Stimulated activated CD4-positive, alpha-beta T cell treated with anti-CD3 and anti-CD28 coated beads, Interleukin-12 subunit alpha, Interleukin-12 subunit beta, amount 100 ng/mL, for 48 hours (primary cell): ENCODE data around the gene UROC1.

ENCODE experiments used
- DNase-seq, 3 donors: peaks; one replicate each; pipeline ENCODE4 v3.0.0-alpha.2; 2020; ENCODE audit warnings: low read depth in 2 of 3, low spot score in 1 of 3

UROC1 gene

DNA sequence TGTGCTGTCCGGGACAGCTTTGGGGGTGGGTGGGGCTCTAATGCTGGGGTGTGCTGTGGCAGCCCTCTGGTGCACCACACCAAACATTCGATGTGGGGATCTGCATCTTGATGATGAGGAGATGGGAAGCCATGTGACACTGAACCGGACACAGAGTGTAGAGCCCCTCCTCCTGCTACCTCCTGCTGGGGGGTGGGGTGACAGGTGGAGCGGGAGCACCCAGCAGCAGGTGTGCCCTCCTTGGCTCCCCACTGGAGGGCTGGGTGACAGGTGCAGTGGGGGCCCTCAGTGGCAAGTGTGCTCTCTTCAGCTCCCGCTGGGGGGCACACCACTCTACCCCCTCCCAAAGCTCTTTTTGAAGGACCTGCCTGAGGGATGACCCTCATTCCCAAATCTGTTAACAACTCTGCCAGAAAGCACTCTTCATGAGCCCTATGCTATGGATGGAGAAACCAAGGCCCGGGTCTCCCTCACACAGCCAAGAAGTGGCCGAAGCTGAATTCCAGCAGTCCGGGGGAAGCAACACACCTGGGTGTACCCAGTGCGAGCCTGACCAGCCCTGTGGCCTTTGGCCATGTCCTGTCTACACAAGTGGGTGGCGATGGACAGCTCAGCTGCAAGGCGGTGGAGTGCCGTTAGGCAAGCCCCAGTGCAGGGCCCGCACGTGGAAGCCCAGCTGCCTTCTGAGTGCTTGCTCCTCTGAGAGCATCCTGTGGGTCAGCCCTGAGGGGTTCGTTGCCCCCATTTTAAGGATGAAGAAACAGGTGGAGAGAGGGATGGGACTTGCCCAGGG lies 609 bp upstream of the UROC1 start:
- no peak for DNase-seq

DNA sequence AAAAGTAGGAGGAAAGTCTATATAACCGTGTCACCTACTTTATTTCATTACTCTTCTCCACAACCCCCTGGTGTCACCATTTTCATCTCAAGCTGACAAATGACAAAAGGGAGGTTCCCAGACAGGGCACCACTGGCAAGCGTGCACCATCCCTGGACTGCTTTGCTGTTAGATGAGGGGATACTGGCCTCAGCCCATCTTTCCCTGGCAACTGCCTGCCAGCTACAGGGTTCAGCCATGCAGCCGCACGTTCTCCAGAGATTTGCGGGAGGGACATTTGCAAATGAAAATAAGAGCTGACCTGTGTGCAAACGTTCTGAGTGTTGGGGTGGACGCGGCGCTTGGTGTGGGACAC lies 660 bp downstream of the UROC1 start:
- no peak for DNase-seq

DNA sequence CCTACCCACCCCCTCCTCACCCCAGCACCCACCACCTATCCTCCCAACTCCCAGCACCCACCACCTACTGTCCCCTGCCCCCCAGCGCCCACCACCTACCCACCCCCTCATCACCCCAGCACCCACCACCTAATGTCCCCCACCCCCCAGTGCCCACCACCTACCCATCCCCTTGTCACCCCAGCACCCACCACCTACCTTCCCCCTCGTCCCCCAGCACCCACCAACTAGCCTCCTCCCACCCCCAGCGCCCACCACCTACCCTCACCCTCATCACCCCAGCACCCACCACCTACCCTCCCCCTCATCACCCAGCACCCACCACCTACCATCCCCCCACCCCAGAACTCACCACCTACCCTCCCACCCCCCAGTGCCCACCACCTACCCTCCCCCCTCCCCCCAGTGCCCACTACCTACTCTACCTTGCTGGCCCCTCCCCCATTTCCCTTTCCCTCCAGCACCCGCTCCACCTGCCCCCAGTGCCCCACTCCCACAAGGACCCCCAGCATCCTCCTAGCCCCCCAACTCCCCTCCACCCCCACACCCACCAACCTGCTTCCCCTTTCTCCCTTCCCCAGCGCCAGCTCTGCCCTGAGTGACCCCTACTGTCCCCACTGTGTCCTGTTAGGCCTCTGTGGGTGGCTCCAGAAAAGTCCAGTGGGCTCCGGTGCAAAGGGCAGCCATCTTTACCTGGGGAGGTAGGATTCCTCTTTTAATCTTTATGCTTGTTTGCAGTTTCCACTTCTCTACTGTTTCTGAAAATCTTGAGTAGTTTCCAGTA lies 1.2 kb downstream of the UROC1 start:
- no peak for DNase-seq

DNA sequence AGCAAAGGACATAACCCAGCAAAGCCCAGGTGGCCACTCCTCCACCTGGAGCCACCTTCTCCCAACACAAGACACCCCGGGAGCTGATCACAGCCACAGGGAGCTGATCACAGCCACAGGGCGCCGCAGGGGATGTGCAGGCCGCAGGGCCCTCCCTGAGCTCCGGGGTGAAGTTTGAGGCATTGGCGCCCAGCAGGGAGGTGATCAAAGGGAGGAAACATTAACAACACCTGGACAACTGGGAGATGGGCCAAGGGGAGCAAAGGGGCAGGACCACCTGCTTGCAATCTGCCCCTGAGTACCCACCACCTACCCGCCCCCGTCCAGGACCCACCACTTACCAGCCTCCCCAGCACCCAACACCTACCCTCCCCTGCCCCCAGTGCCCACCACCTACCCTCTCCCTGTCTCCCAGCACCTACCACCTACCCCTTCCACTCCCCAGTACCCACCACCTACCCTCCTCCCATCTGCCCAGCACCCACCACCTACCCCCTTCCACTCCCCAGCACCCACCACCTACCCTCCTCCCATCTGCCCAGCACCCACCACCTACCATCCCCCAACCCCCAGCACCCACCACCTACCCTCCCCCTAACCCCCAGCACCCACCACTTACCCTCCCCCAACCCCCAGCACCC lies 2.4 kb downstream of the UROC1 start:
- no peak for DNase-seq

DNA sequence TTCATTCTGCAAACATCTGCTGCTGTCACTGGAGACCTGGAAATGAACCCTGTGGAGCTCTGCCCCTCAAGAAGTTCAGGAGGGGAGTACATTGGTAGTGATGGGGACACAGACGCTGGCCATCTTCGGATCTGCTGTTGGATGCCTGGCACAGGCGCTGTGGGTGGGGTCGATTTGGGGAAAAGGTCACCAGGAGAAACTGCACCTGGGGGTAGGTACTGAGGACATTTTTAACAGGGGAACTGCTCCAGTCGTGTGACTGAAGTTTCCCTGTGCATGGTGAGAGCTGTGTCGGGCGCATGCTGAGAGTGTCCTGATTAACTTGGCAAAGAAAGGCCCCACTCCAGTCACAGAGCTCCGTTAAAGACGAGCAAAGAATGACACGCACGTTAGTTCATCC lies 3.4 kb downstream of the UROC1 start:
- no peak for DNase-seq

DNA sequence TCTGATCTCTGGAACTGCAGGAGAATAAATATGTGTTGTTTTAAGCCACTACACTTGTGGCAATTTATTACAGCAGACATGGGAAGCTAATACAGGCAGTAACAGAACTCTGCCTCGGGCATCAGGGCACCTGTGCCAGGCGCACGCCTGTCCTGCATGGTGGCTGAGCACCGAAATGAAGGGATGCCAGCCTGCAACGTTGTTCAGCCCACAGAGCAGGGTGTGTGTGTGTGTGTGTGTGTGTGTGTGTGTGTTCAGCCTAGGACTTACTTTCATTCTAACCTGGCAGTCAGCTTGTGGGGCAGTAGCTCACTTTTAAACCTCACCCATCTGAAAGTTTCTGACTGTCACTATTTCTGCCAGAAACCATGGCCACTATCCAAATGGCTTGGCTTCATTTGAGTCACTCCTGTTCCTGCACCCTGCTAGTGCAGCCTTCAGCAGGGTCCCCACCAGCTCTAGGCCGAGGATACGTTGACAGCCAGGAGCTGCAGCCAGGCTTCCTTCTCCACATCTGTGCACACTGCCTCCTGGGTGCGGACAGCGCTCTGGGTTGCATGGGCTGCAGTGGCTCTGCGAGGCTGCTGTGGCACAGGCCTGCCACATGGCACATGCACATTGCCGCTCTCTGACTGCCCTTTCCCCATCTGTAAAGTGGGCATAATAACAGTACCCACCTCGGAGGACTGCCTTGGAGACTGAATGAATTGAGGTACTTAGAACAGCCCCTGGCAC lies 4.5 kb downstream of the UROC1 start:
- DNase-seq = no peak

DNA sequence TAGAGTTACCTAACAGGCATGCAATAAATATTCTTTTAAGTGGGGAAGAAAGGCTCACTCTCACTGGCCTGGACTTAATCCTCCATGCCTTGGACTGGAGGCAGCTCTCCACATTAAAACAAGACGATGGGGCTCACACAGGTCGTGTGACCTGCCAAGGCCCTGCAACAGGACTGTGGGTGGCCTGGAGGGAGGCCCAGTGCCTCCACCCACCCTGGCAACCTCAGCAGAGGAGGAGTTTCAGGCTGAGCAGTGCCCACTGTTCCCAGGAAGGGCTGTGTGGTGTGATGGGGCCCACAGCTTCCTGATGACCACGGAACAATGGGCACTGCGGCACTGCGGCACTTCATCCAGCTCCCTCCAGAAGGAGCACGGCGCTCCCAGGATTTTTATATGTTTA lies 5.5 kb downstream of the UROC1 start:
- no peak for DNase-seq

DNA sequence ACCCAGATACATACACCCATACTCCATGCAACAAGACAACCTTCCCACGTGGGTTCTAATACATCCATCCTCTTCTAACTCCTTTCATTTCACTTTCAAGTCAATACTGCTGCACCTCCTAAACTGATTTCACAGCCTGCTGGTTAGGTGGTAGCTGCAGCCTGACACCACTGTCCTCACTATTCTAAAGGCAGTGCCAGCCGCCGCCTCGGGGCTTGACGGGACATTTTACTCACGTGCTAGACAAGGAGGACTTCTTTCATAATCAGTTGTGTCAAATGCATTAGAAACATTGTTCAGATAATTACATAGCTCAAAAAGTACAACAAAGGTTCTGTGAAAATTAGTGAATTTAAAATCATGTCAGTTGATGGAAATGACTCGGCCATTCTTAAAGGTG lies 6.3 kb downstream of the UROC1 start:
- no peak for DNase-seq

DNA sequence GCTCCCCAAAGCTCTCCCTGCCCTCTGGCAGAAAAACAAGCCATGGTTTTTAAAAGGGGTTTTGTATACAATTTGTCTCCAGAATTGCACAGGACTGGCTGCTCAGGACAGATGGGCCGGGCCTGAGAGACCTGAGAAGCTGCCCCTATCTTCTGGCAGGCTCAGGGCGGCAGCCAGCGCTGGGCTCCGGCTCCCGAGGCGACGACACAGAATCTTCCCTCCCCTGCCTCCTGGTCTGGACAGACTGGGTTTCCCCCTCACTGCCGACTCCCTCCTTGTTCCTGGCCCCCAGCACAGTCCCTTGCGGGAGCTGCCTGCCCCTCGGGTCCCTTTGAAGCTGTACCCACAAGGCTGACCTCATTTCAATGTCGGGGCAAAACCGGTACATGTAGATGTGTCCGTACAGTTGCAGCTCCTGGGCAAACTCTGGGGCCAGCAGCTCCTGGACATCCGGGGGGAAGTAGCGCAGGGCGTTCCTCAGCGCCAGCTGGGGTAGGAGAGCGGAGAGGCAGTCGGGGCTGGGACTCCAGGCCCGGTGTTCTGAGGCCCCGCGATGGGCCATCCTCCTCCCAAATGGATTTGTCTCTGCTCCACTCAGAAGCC lies 7.2 kb downstream of the UROC1 start:
- DNase-seq = no peak

DNA sequence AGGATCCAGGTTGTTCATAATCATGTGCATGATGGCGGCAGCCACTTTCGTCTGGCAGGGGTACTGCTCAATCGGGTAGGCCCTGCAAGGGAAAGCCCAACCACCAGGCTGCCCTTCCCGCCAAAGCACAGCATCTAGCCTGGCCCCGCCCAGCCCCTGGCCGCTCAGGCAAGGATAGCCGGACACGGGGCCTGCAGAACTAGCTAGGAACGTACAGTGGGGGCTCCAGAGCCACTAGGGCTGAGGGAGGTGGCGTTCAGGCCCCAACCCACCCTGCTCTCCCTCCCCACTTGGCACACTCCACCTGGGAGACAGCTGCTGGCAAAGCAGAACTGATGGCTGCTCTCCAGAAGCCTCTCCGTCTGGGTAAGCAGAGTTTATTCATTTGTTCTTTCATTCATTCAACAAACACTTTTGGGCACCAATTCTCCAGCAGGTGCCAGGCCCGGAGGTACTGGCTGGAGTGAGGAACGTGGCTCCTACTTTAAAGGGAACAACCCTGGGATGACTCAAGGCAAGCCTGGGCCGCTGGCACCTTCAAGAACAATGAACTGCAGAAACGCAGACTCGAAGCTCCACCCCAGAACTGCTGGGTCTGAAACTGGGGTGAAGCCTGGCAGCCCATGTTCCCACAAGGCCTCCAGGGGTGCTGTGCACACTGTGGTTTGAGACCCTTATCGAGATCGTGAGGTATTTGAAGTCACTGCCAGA lies 7.8 kb downstream of the UROC1 start:
- DNase-seq = no peak

DNA sequence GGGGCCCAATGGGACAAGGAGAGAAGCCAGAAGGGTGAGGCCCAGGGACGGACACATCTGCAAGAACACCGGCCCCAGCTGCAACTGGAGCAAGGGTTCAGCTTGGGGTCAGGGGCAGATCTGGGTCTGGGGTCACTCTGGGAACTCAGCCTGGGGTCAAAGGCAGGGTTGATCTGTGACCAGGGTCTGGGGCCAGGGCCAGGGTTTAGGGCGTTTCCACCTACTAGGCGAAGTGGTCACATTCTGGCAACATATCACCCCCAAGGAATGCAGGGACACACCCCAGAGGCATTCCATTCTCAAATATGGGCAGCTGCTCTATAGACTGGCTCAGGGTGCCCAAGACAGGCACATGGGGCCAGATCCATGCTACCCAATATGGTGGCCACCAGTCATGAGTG lies 9.0 kb downstream of the UROC1 start:
- DNase-seq = no peak

DNA sequence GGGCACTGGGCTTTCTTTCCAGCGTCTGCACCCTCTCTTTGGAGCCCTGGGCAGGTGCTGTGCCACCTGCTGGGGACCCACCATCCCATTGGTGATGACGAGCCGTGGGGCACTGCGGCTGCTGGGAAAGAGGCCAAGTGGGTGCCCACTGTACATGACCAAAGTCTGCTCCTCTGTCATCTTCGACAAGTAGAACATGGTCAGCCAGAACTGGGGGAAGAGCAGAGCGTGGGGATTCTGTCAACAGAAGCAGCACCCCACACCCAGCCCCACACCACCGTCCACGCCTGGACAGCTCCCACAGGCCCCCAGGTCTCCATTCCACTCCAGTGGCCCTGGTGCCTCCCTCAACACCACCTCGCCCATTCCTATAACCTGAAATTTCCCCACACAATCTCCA lies 9.7 kb downstream of the UROC1 start:
- no peak for DNase-seq

DNA sequence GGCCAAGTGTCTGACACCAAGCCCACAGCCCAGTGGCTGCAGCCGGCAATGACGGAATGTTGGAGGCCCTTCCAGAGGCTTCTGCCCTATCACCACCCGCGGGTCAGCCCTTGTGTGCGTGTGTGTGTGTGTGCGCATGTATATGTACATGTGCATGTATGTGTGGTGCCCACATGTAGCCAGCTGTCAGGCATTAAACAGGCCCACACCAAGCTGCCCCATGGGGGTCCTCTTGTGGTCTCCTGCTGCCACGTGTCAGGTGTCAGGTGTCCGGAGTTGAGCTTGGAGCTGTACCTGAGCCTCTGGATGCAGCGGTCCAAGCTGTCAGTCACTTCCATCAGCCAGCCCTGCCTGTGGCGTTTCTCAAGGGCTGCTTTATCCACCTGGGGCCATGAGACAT lies 13.9 kb downstream of the UROC1 start:
- DNase-seq = no peak

DNA sequence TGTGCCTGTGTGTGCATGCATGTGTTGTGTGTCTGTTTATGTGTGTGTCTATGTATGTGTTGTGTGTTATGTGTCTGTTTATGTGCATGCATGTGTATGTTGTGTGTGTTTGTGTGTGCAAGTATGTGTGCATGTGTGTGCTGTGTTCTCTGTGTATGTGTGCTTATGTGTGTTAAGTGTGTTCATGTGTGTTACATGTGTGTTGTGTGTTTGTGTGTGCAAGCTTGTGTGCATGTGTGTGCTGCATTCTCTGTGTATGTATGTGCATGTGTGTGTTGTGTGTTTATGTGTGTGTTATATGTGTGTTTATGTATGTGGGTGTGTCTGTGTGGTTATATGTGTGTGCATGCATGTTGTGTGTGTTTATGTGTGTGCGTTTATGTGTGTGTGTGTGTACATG lies 14.9 kb downstream of the UROC1 start:
- DNase-seq = no peak

DNA sequence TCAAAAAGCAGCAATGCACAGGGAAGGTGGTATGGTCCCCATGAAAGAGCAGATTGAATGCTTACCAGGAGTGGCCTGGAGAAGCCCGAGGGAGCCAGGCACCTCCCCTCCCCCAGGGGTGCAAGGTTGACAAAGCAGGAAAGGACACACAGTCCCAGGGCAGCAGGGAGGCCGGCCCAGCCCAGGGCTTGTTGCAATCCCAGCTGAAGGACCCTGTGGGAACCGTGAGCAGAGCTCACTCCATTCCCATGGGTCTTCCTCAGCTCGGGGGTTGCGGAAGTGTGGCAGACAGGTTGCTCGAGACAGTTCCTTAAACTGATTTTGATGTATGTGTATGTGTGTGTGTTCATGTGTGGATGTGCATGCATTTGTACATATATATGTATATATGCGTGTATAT lies 15.8 kb downstream of the UROC1 start:
- DNase-seq = no peak

DNA sequence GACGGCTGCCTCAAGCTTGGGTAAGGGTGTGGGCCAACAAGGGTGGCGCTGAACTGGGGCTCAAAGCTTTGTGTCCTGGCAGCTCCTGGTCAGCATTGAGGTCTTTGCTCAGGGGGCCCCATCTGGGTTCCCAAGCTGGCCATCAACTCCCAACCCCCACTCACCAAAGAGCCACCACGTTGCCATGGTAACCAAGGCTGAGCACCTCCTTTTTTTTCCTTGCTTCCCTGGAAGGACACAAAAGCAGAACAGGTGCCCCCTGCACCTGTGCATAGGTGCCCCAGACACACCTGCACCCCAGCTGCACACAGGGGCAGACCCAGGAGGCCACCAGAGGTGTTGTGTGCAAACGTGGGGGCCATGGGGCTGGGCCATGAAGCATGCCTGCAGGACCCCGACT lies 16.5 kb downstream of the UROC1 start:
- DNase-seq = no peak

DNA sequence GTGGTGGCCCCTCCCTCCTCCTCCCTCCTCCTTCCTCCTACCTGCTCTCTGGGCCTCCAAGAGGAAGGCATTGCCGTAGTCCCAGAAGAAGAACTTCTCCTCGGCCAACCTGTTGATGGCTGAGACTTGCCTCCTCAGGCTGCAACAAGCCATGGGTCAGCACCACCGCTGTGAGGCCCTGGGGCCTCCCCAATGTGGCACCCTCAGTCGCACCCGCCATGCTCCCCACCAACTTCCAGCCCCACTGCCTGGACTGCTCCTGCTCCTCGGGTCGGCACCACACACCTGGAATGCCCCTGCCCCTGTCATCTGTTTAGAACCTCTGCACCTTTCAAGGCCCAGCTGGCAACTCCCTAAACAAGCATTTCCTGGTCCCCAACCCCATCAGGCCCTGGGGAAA lies 17.6 kb downstream of the UROC1 start:
- no peak for DNase-seq

DNA sequence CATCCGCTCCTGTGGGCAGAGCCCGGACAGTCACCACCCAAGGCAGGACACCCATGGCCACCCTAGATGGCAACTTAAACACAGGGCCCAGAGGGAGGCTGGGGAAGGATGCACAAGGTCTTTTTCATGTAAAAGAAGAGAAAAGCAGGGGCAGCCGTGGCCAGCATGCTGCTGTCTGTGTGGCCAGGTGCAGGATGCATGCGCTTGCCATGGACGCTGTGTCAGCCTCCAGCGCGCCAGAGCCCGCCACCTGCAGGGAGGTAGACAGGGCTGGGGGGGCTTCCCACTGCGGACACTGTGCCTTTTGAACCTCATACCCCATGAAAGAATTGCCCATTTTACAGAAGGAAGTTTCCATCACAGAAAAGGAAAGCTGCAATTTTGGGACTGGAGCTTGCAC lies 18.2 kb downstream of the UROC1 start:
- DNase-seq = no peak

DNA sequence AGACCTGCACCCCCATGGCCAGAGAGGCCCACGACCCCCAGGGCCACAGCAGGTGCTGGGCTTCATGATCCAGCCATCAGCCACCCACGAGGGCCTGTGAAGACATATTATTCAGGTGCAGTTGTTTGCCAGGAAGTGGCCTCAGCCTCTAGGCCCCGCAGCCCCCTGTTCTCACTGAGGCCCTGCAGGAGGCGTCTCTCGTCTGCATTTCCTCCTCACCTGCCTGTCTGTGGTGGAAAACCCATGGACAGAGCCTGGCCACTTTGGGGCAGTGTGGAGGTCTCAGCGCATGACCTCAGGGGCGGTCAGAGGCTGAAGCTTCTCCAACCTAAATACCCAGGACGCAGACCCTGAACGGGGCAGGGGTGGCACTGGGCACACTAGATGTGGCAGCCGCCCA lies 18.6 kb downstream of the UROC1 start:
- DNase-seq = no peak

DNA sequence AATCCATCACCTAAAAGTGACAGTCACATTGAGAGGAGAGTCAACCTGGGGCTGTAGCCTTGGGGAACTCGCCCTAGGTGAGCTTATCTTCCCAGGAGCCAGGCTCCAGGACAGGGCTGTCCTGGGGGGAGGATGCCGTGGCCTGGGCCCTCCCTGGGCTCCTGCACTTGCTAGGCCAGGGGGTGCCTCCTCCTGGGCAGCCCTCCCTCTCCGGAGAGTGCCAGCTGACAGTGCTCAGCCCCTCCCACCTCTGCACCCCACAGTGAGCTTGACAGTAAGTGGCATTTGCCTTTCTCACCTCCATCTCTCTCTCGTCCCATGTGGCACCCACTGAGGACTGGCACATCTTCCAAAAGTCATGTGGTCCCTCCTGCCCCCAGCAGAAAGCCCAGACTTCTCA lies 19.1 kb downstream of the UROC1 start:
- no peak for DNase-seq

DNA sequence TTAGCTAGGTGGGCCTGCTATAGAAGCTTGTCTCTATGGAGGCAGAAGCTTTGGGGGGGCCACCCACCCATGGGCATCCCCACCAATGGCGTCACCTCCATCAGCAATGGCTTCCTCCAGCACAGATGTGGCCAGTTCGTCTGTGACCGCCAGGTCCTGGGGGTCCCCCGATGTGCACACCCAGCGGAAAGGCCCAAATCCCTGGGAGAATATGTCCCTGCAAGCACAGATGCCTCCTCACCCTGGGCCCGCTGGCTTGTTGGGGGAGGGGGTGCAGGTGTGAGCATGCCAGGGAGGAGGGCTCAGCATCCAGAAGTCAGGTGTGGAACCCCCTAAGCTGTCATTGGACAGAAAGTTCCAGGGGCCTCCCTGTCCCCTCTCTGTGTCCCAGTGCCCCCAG lies 19.6 kb downstream of the UROC1 start:
- no peak for DNase-seq
